Neural progenitor cell (in vitro differentiated cells): ENCODE results near the gene TXNRD1.

Experiments
- CTCF ChIP-seq: fragments of 200-600 bp; sonication (generic); IDR thresholded peaks from 2 replicates; pipeline ENCODE4 v1.5.1; 2017; ENCODE audit warnings: antibody characterized with exemption, mild to moderate bottlenecking
- EZH2 ChIP-seq: fragments of 200-600 bp; sonication (generic); IDR thresholded peaks from 2 replicates; pipeline ENCODE4 v1.6.1; 2017; ENCODE audit warnings: antibody characterized with exemption, mild to moderate bottlenecking, moderate library complexity

- TF ChIP-seq EZH2 (no peak), CTCF (no peak)
Measured at GRCh38 chr12:104360157-104360556, 144.6 kb downstream of the TXNRD1 start.
